A673 (cell line): Measurements from ENCODE around the gene SLC35F6. TPM values are rescaled to one million over a fixed set of nuclear protein-coding genes. Genes with fewer than 3 reads are reported as not detected.
"Not testable (repeated sequence)": the region's sequence is repeated elsewhere in the genome, so short reads cannot be mapped to it uniquely, and the experiment has no call there.

ENCODE experiments used
- BruUV-seq: library from RNA; stranded (reverse); fragments of 400-500 nt; replicated peaks from 2 replicates; lab custom pipeline; 2021; lab: Mats Ljungman, UMichigan
- CTCF ChIA-PET: fragments of 300-600 bp; sonication (Branson Sonifier 250); formaldehyde crosslinking; loops from one replicate; lab custom pipeline; 2022; ENCODE audit warnings: antibody characterized with exemption; lab: Charles Lee
- POLR2A ChIA-PET: fragments of 300-600 bp; sonication (Branson Sonifier 250); formaldehyde crosslinking; loops from one replicate; lab custom pipeline; 2022; ENCODE audit warnings: antibody characterized with exemption; ENCODE audit not compliant: low non-redundant PET; lab: Charles Lee
- DNase-seq: peaks from one replicate; pipeline ENCODE4 v3.0.0-alpha.2; 2015; ENCODE audit warnings: low spot score
- H3K27ac ChIP-seq: fragments of 200-600 bp; sonication (generic); 2 replicates; pipeline ENCODE4 v1.5.1; 2016; ENCODE audit warnings: mixed run types, low read depth, mild to moderate bottlenecking, mixed read lengths, antibody characterized with exemption, low read length; ENCODE audit not compliant: poor library complexity, severe bottlenecking
- H3K27me3 ChIP-seq: fragments of 200-600 bp; sonication (generic); replicated peaks from 2 replicates; pipeline ENCODE4 v1.6.1; 2017; ENCODE audit warnings: mixed run types, low read depth, mild to moderate bottlenecking, mixed read lengths, antibody characterized with exemption, low read length; ENCODE audit not compliant: insufficient read depth, poor library complexity
- H3K36me3 ChIP-seq: fragments of 200-600 bp; sonication (generic); 2 replicates; pipeline ENCODE4 v1.6.1; 2016; ENCODE audit warnings: mixed run types, mild to moderate bottlenecking, mixed read lengths, antibody characterized with exemption, low read length; ENCODE audit not compliant: insufficient read depth, poor library complexity, severe bottlenecking
- H3K4me1 ChIP-seq: fragments of 200-600 bp; sonication (generic); 2 replicates; pipeline ENCODE4 v1.6.1; 2017; ENCODE audit warnings: mixed run types, mild to moderate bottlenecking, mixed read lengths, antibody characterized with exemption, low read length; ENCODE audit not compliant: insufficient read depth, poor library complexity, severe bottlenecking
- H3K4me3 ChIP-seq: fragments of 200-600 bp; sonication (generic); 2 replicates; pipeline ENCODE4 v1.5.1; 2016; ENCODE audit warnings: low read depth, mixed run types, mild to moderate bottlenecking, mixed read lengths, low read length; ENCODE audit not compliant: poor library complexity, severe bottlenecking
- H3K9me3 ChIP-seq: fragments of 200-600 bp; sonication (generic); 2 replicates; pipeline ENCODE4 v1.6.1; 2016; ENCODE audit warnings: mixed run types, low read depth, mild to moderate bottlenecking, mixed read lengths, antibody characterized with exemption, low read length; ENCODE audit not compliant: poor library complexity, severe bottlenecking
- CTCF ChIP-seq: fragments of 300-800, 200-600 bp; sonication (generic); conservative IDR thresholded peaks from 2 replicates; pipeline ENCODE4 v1.5.1; 2017; ENCODE audit warnings: low read depth, mild to moderate bottlenecking, antibody characterized with exemption, low read length, moderate library complexity, mixed read lengths
- EZH2 ChIP-seq: fragments of 200-600 bp; sonication (generic); IDR thresholded peaks from 2 replicates; pipeline ENCODE4 v1.6.1; 2017; ENCODE audit warnings: borderline replicate concordance, low read depth, mild to moderate bottlenecking, mixed read lengths, antibody characterized with exemption, low read length; ENCODE audit not compliant: poor library complexity, severe bottlenecking
- intact Hi-C: fragments of 100-400 bp; cut with micrococcal nuclease; formaldehyde crosslinking; loops from one replicate; pipeline ENCODE4 v1.10.0; 2022; ENCODE audit not compliant: unreplicated experiment
- total RNA-seq: library from RNA; stranded (reverse); gene quantifications from 2 replicates; pipeline ENCODE4 v1.2.3, GENCODE V29; 2021

The SLC35F6 gene
- total RNA-seq, 1 experiment from 2014 or later: 33.2 TPM

GRCh38 chr2:26746934-26747333 is 17.1 kb upstream of the SLC35F6 start:
- TF ChIP-seq EZH2 (no peak), CTCF (no peak)
- intact Hi-C loops: no loop called here
- ChIA-PET CTCF (no interaction called here), POLR2A (interaction anchor here (0.5 kb wide), 1 partner anchor 165 kb away, joined by 3 read pairs; no protein-coding TSS in a partner anchor)
- no peak overlapping the region for H3K27ac ChIP-seq
- H3K4me3 ChIP-seq: no peak overlapping the region
- DNase-seq: no peak
- no peaks in the 10 kb centered on the region for H3K9me3 ChIP-seq
- H3K36me3 ChIP-seq: no peaks in the 10 kb centered on the region
- H3K27me3 ChIP-seq: no peaks in the 10 kb centered on the region
- no TSS peak for BruUV-seq
- peaks cover 20% of the 10 kb centered on the region for H3K4me1 ChIP-seq

- H3K27me3 ChIP-seq, H3K4me3 ChIP-seq, CTCF ChIA-PET, BruUV-seq, intact Hi-C loops, H3K36me3 ChIP-seq, H3K9me3 ChIP-seq: not testable (repeated sequence)
- Histone ChIP-seq H3K27ac (peak overlapping the region; percentile 53), H3K4me1 (peaks cover 36% of the 10 kb centered on the region)
- POLR2A ChIA-PET: interaction anchor here (0.7 kb wide), 1 partner anchor 1025 kb away, joined by 11 read pairs; no protein-coding TSS in a partner anchor
- DNase-seq: peak; percentile 81
Observed at GRCh38 chr2:26749787-26750420, 14.2 kb upstream of the SLC35F6 start.

GRCh38 chr2:26750467-26750866 is 13.6 kb upstream of the SLC35F6 start:
- intact Hi-C loops, H3K36me3 ChIP-seq, DNase-seq, POLR2A ChIA-PET, H3K4me3 ChIP-seq, H3K27me3 ChIP-seq, CTCF ChIA-PET, H3K9me3 ChIP-seq: not testable (repeated sequence)
- peak overlapping the region; percentile 53 for H3K27ac ChIP-seq
- BruUV-seq: TSS peak; percentile 91
- peaks cover 36% of the 10 kb centered on the region for H3K4me1 ChIP-seq

GRCh38 chr2:26752656-26753055 is 11.4 kb upstream of the SLC35F6 start:
- H3K4me1 ChIP-seq: peaks cover 43% of the 10 kb centered on the region
- H3K4me3 ChIP-seq: no peak overlapping the region
- intact Hi-C loops: no loop called here
- BruUV-seq: no TSS peak
- CTCF ChIA-PET: no interaction called here
- no peaks in the 10 kb centered on the region for H3K36me3 ChIP-seq
- H3K27ac ChIP-seq: peak overlapping the region; percentile 2
- peak; percentile 86 for DNase-seq
- H3K9me3 ChIP-seq: no peaks in the 10 kb centered on the region
- POLR2A ChIA-PET: no interaction called here
- no peak for TF ChIP-seq CTCF
- TF ChIP-seq EZH2: no peak
- H3K27me3 ChIP-seq: no peaks in the 10 kb centered on the region
